WTC11 (cell line): ENCODE measurements around the gene ABCC3. TPM values are rescaled to one million over a fixed set of nuclear protein-coding genes. Genes with fewer than 3 reads are reported as not detected.

Experiments
- ATAC-seq: fragments of 200-7000 bp; cut with Tn5 transposase; 2 replicates; pipeline ENCODE4 v1.10.0; 2021; ENCODE audit warnings: mild to moderate bottlenecking, moderate library complexity
- CTCF ChIA-PET: fragments of 300-600 bp; sonication (Branson Sonifier 250); formaldehyde crosslinking; loops from one replicate; lab custom pipeline; 2021; ENCODE audit warnings: antibody characterized with exemption; lab: Charles Lee
- POLR2A ChIA-PET: fragments of 350-600 bp; sonication (Branson Sonifier 250); formaldehyde crosslinking; loops from one replicate; lab custom pipeline; 2021; ENCODE audit warnings: antibody characterized with exemption; lab: Charles Lee
- DNase-seq: peaks from one replicate; pipeline ENCODE4 v3.0.0; 2021; ENCODE audit warnings: low spot score
- H3K27ac Mint-ChIP-seq: 2 replicates; pipeline ENCODE4 v1.8.0; 2021; ENCODE audit warnings: mixed read lengths
- H3K27me3 Mint-ChIP-seq: 2 replicates; pipeline ENCODE4 v1.8.0; 2021; ENCODE audit warnings: low read depth, mild to moderate bottlenecking, moderate library complexity, mixed read lengths
- H3K36me3 Mint-ChIP-seq: 2 replicates; pipeline ENCODE4 v1.8.0; 2021; ENCODE audit warnings: mixed read lengths
- H3K4me1 Mint-ChIP-seq: 2 replicates; pipeline ENCODE4 v1.8.0; 2022; ENCODE audit warnings: mixed read lengths
- H3K4me3 Mint-ChIP-seq: 2 replicates; pipeline ENCODE4 v1.8.0; 2021; ENCODE audit warnings: mild to moderate bottlenecking, moderate library complexity, mixed read lengths
- H3K9me3 Mint-ChIP-seq: 2 replicates; pipeline ENCODE4 v1.8.0; 2021; ENCODE audit warnings: mixed read lengths
- ATF6 ChIP-seq: sonication (generic); formaldehyde crosslinking; IDR thresholded peaks from 2 replicates; pipeline ENCODE4 v1.8.1; 2023; ENCODE audit warnings: mild to moderate bottlenecking, missing genetic modification reagents
- CDX4 ChIP-seq: fragments of 250-450 bp; sonication (Bioruptor Pico); IDR thresholded peaks from 2 replicates; pipeline ENCODE4 v1.9.0; 2021; ENCODE audit warnings: moderate library complexity, mild to moderate bottlenecking, inconsistent platforms, borderline replicate concordance
- ETV6 ChIP-seq: sonication (generic); formaldehyde crosslinking; IDR thresholded peaks from 2 replicates; pipeline ENCODE4 v1.8.1; 2022; ENCODE audit warnings: mild to moderate bottlenecking, missing genetic modification reagents
- FOXP1 ChIP-seq: sonication (generic); formaldehyde crosslinking; IDR thresholded peaks from 2 replicates; pipeline ENCODE4 v1.8.0; 2022; ENCODE audit warnings: missing genetic modification reagents, mild to moderate bottlenecking, moderate library complexity, borderline replicate concordance
- IRF2 ChIP-seq: sonication (generic); formaldehyde crosslinking; IDR thresholded peaks from 2 replicates; pipeline ENCODE4 v1.8.0; 2022; ENCODE audit warnings: low read depth, missing genetic modification reagents, borderline replicate concordance
- JUN ChIP-seq: sonication (generic); formaldehyde crosslinking; IDR thresholded peaks from 2 replicates; pipeline ENCODE4 v1.8.0; 2023; ENCODE audit warnings: mild to moderate bottlenecking, missing genetic modification reagents
- KAT7 ChIP-seq: sonication (generic); formaldehyde crosslinking; IDR thresholded peaks from 2 replicates; pipeline ENCODE4 v1.8.1; 2023; ENCODE audit warnings: missing genetic modification reagents, mild to moderate bottlenecking, borderline replicate concordance
- NFE2L1 ChIP-seq: sonication (generic); formaldehyde crosslinking; IDR thresholded peaks from 2 replicates; pipeline ENCODE4 v1.8.1; 2023; ENCODE audit warnings: missing genetic modification reagents
- RELA ChIP-seq: sonication (generic); formaldehyde crosslinking; IDR thresholded peaks from 2 replicates; pipeline ENCODE4 v1.8.1; 2022; ENCODE audit warnings: missing genetic modification reagents, mild to moderate bottlenecking, borderline replicate concordance
- RORB ChIP-seq: fragments of 250-450 bp; sonication (Bioruptor Pico); IDR thresholded peaks from 2 replicates; pipeline ENCODE4 v1.9.0; 2021; ENCODE audit warnings: mild to moderate bottlenecking
- SMAD4 ChIP-seq: sonication (generic); formaldehyde crosslinking; IDR thresholded peaks from 2 replicates; pipeline ENCODE4 v1.8.0; 2022; ENCODE audit warnings: mild to moderate bottlenecking, missing genetic modification reagents
- SOX15 ChIP-seq: fragments of 250-450 bp; sonication (Bioruptor Pico); IDR thresholded peaks from 2 replicates; pipeline ENCODE4 v1.9.0; 2021; ENCODE audit warnings: mild to moderate bottlenecking
- STAT6 ChIP-seq: sonication (generic); formaldehyde crosslinking; conservative IDR thresholded peaks from 2 replicates; pipeline ENCODE4 v1.8.1; 2023; ENCODE audit warnings: mild to moderate bottlenecking, low read depth, missing genetic modification reagents, moderate library complexity
- TEAD4 ChIP-seq: sonication (generic); formaldehyde crosslinking; IDR thresholded peaks from 2 replicates; pipeline ENCODE4 v1.8.0; 2022; ENCODE audit warnings: mild to moderate bottlenecking, missing genetic modification reagents
- ZNF396 ChIP-seq: fragments of 250-450 bp; sonication (Bioruptor Pico); IDR thresholded peaks from 2 replicates; pipeline ENCODE4 v1.8.0; 2021; ENCODE audit warnings: mild to moderate bottlenecking, moderate library complexity, borderline replicate concordance
- ZNF416 ChIP-seq: fragments of 250-450 bp; sonication (Bioruptor Pico); IDR thresholded peaks from 2 replicates; pipeline ENCODE4 v1.9.0; 2021; ENCODE audit warnings: mild to moderate bottlenecking, inconsistent platforms
- ZNF423 ChIP-seq: fragments of 250-450 bp; sonication (Bioruptor Pico); IDR thresholded peaks from 2 replicates; pipeline ENCODE4 v2.1.2; 2022; ENCODE audit warnings: mild to moderate bottlenecking, moderate library complexity
- total RNA-seq: library from RNA; stranded (reverse); gene quantifications from 3 replicates; pipeline ENCODE4 v1.2.3, GENCODE V29; 2021
- TF ChIP-seq, protein P1 (sequence below): fragments of 250-450 bp; sonication (Bioruptor Pico); IDR thresholded peaks from 2 replicates; pipeline ENCODE4 v2.1.2; 2022; ENCODE audit warnings: mild to moderate bottlenecking, moderate library complexity
- TF ChIP-seq, protein P2 (sequence below): sonication (generic); formaldehyde crosslinking; IDR thresholded peaks from 2 replicates; pipeline ENCODE4 v1.8.0; 2022; ENCODE audit warnings: mild to moderate bottlenecking, missing genetic modification reagents
- TF ChIP-seq, protein P3 (sequence below): sonication (generic); formaldehyde crosslinking; IDR thresholded peaks from 2 replicates; pipeline ENCODE4 v1.8.1; 2023; ENCODE audit warnings: mild to moderate bottlenecking, missing genetic modification reagents

Gene ABCC3
- total RNA-seq, 1 experiment from 2014 or later, result 0.92 TPM

- H3K4me3 Mint-ChIP-seq, result no peak overlapping the region
- H3K36me3 Mint-ChIP-seq, result no peaks in the 10 kb centered on the region
- no peak for ATAC-seq
- 0 out of 2 replicates have a peak overlapping the region, but pooled peaks have one; percentile 49 for H3K27ac Mint-ChIP-seq
- CTCF ChIA-PET, result no interaction called here
- POLR2A ChIA-PET, result interaction anchor here (0.6 kb wide), 1 partner anchor 54 kb away, joined by 8 read pairs; no protein-coding TSS in a partner anchor
- H3K27me3 Mint-ChIP-seq, result no peaks in the 10 kb centered on the region
- peaks cover 25% of the 10 kb centered on the region for H3K4me1 Mint-ChIP-seq
- no peaks in the 10 kb centered on the region for H3K9me3 Mint-ChIP-seq
- TF ChIP-seq JUN (CRISPR knock-in tag), result no peak
- TF ChIP-seq ZNF416 (CRISPR knock-in tag), result no peak
- TF ChIP-seq IRF2 (CRISPR knock-in tag), result no peak
- TF ChIP-seq RORB (CRISPR knock-in tag), result no peak
- TF ChIP-seq SOX15 (CRISPR knock-in tag), result no peak
- no peak for TF ChIP-seq SMAD4
- TF ChIP-seq FOXP1, result no peak
- TF ChIP-seq, protein P1, sequence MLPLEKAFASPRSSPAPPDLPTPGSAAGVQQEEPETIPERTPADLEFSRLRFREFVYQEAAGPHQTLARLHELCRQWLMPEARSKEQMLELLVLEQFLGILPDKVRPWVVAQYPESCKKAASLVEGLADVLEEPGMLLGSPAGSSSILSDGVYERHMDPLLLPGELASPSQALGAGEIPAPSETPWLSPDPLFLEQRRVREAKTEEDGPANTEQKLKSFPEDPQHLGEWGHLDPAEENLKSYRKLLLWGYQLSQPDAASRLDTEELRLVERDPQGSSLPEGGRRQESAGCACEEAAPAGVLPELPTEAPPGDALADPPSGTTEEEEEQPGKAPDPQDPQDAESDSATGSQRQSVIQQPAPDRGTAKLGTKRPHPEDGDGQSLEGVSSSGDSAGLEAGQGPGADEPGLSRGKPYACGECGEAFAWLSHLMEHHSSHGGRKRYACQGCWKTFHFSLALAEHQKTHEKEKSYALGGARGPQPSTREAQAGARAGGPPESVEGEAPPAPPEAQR, result no peak
- no peak for TF ChIP-seq KAT7 (CRISPR knock-in tag)
- no peak for TF ChIP-seq ETV6 (CRISPR knock-in tag)
- TF ChIP-seq ZNF423 (CRISPR knock-in tag), result no peak
- TF ChIP-seq STAT6 (CRISPR knock-in tag), result no peak
- no peak for TF ChIP-seq TEAD4 (CRISPR knock-in tag)
- no peak for TF ChIP-seq ZNF396 (CRISPR knock-in tag)
- TF ChIP-seq, all 79 proteins: peak for 0
- no peak for DNase-seq
Observed at GRCh38 chr17:50728112-50728429, 93.4 kb downstream of the ABCC3 start.

DNA sequence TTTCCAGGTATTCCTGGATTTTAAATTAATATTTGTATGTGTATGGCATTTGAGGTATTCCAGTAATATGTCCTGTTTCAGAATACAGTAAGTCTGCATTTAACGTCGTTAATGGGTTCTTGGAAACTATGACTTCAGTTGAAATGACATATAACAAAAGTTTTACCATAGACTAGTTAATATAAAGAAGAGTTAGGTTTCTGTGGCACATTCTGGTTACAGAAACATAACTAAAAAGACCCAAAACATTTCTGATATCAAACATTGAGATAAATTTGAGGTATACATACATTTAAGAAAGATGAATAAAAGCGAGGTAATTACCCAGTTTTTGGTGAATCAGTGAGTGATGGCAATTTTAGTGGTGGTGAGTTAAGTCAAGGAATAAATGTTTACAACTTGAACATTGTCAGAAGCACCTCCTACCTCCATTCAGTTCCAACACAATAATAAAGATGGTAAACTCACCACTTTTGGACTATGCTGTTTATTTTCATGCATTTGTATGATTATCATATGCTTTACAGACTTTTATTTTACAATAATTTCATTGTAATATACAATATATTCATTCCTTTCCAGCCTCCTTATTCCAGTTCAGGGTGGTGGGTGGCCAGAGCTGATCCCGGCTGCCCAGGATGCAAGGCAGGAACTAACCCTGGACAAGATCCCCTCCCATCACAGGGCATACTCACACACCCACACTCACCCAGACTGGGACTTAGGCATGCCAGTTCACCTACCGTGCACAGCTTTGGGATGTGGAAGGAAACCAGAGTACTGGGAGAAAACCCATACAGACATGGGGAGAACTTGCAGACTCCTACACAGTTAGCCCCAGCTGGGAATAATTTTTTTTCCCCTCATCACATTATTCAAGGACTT lies 94.4 kb downstream of the ABCC3 start:
- 0 out of 2 replicates have a peak overlapping the region, but pooled peaks have one; percentile 41 for H3K27ac Mint-ChIP-seq
- H3K9me3 Mint-ChIP-seq, result no peaks in the 10 kb centered on the region
- peaks cover 23% of the 10 kb centered on the region for H3K4me1 Mint-ChIP-seq
- H3K4me3 Mint-ChIP-seq, result no peak overlapping the region
- no peaks in the 10 kb centered on the region for H3K27me3 Mint-ChIP-seq
- no peak for ATAC-seq
- ChIA-PET CTCF (no interaction called here), POLR2A (interaction anchor here (0.6 to 1.3 kb wide), 2 partner anchors 53 to 137 kb away, joined by 3 to 8 read pairs; partner anchors contain the start of gene TOB1)
- DNase-seq, result no peak
- H3K36me3 Mint-ChIP-seq, result no peaks in the 10 kb centered on the region
- TF ChIP-seq, protein P2, sequence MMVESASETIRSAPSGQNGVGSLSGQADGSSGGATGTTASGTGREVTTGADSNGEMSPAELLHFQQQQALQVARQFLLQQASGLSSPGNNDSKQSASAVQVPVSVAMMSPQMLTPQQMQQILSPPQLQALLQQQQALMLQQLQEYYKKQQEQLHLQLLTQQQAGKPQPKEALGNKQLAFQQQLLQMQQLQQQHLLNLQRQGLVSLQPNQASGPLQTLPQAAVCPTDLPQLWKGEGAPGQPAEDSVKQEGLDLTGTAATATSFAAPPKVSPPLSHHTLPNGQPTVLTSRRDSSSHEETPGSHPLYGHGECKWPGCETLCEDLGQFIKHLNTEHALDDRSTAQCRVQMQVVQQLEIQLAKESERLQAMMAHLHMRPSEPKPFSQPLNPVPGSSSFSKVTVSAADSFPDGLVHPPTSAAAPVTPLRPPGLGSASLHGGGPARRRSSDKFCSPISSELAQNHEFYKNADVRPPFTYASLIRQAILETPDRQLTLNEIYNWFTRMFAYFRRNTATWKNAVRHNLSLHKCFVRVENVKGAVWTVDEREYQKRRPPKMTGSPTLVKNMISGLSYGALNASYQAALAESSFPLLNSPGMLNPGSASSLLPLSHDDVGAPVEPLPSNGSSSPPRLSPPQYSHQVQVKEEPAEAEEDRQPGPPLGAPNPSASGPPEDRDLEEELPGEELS, result no peak
- no peak for TF ChIP-seq RELA (CRISPR knock-in tag)
- no peak for TF ChIP-seq NFE2L1 (CRISPR knock-in tag)
- TF ChIP-seq, protein P3, sequence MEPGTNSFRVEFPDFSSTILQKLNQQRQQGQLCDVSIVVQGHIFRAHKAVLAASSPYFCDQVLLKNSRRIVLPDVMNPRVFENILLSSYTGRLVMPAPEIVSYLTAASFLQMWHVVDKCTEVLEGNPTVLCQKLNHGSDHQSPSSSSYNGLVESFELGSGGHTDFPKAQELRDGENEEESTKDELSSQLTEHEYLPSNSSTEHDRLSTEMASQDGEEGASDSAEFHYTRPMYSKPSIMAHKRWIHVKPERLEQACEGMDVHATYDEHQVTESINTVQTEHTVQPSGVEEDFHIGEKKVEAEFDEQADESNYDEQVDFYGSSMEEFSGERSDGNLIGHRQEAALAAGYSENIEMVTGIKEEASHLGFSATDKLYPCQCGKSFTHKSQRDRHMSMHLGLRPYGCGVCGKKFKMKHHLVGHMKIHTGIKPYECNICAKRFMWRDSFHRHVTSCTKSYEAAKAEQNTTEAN (CRISPR knock-in tag), result no peak
- TF ChIP-seq FOXP1, result no peak
- no peak for TF ChIP-seq CDX4
- TF ChIP-seq ATF6 (CRISPR knock-in tag), result no peak
